DND-41 (cell line): Measurements from ENCODE around the gene RSPRY1.

Source experiments
- ATAC-seq: fragments of 200-7000 bp; cut with Tn5 transposase; 3 replicates; pipeline ENCODE4 v1.9.1; 2021; ENCODE audit warnings: low read depth; ENCODE audit not compliant: insufficient read depth
- DNase-seq: peaks from one replicate; pipeline ENCODE4 v3.0.0-alpha.2; 2020
- H2AFZ ChIP-seq: 2 replicates; pipeline ENCODE4 v1.6.0; 2012; ENCODE audit warnings: low read depth, low read length
- H3K27ac ChIP-seq: 2 replicates; pipeline ENCODE4 v1.5.1; 2012; ENCODE audit warnings: low read length, inconsistent platforms
- H3K27me3 ChIP-seq: fragments of 200-600 bp; sonication (generic); 2 replicates; pipeline ENCODE4 v1.6.0; 2012; ENCODE audit warnings: low read length, mild to moderate bottlenecking, inconsistent platforms; ENCODE audit not compliant: insufficient read depth, poor library complexity
- H3K36me3 ChIP-seq: 2 replicates; pipeline ENCODE4 v1.5.1; 2012; ENCODE audit warnings: low read length, inconsistent platforms; ENCODE audit not compliant: insufficient read depth
- H3K4me1 ChIP-seq: 2 replicates; pipeline ENCODE4 v1.5.1; 2012; ENCODE audit warnings: mild to moderate bottlenecking, low read length; ENCODE audit not compliant: insufficient read depth
- H3K4me2 ChIP-seq: 2 replicates; pipeline ENCODE4 v1.6.0; 2012; ENCODE audit warnings: mild to moderate bottlenecking, moderate library complexity, low read length, inconsistent platforms; ENCODE audit not compliant: insufficient read depth
- H3K4me3 ChIP-seq, 2 experiments: fragments of 200-600 bp in 1 of 2; shearing (Covaris generic) in 1 of 2; 2 replicates each; pipeline ENCODE4 v1.5.1; 2012 to 2016; ENCODE audit warnings: inconsistent platforms in 2 of 2, low read length in 2 of 2, mild to moderate bottlenecking in 2 of 2, low read depth in 1 of 2, moderate library complexity in 1 of 2
- H3K79me2 ChIP-seq: 2 replicates; pipeline ENCODE4 v1.6.0; 2012; ENCODE audit warnings: low read length, inconsistent platforms; ENCODE audit not compliant: insufficient read depth
- H3K9ac ChIP-seq: 2 replicates; pipeline ENCODE4 v1.6.0; 2012; ENCODE audit warnings: low read depth, mild to moderate bottlenecking, inconsistent platforms, low read length, moderate library complexity
- H3K9me3 ChIP-seq: 2 replicates; pipeline ENCODE4 v1.5.1; 2012; ENCODE audit warnings: low read length, moderate library complexity, mild to moderate bottlenecking, inconsistent platforms; ENCODE audit not compliant: insufficient read depth, severe bottlenecking
- H4K20me1 ChIP-seq: 2 replicates; pipeline ENCODE4 v1.6.0; 2012; ENCODE audit warnings: low read length; ENCODE audit not compliant: insufficient read depth
- EZH2 ChIP-seq: IDR thresholded peaks from 3 replicates; pipeline ENCODE4 v1.6.1; 2012; ENCODE audit warnings: borderline replicate concordance, low read depth, mild to moderate bottlenecking, moderate library complexity, low read length, inconsistent platforms; ENCODE audit not compliant: severe bottlenecking
- TF ChIP-seq, protein P1 (sequence below): IDR thresholded peaks from 2 replicates; pipeline ENCODE4 v1.5.1; 2012; ENCODE audit warnings: borderline replicate concordance, low read length, moderate library complexity, mild to moderate bottlenecking; ENCODE audit not compliant: poor library complexity, severe bottlenecking; ENCODE audit errors: extremely low read depth

RSPRY1 gene

DNA sequence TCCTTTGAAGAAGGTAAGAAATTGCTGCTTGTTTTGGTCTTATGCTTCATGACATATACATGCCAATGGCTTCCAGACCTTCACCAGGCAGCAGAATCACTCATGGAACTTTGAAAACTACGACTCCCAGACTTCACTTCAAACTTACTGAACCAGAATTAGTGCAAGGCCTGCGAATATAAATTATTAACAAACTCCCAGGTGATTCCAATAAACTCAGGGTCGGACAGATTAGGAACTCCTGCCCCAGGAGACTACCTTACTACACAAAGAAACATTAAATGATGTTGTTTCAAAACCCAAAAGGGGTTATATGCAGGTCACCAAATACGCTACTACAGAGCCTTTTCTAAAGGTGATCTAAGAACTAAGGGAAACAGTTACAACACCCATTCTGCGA is 20.6 kb upstream of the RSPRY1 start:
- H3K27me3 ChIP-seq: no peaks in the 10 kb centered on the region
- H2AFZ ChIP-seq: no peak overlapping the region
- H3K9ac ChIP-seq: no peak overlapping the region
- peaks cover 5% of the 10 kb centered on the region; the same call in 1 of the 2 replicates for H4K20me1 ChIP-seq
- H3K4me1 ChIP-seq: no peaks in the 10 kb centered on the region
- H3K4me3 ChIP-seq: no peak overlapping the region
- ATAC-seq: no peak
- no peak for DNase-seq
- no peak for TF ChIP-seq EZH2
- H3K79me2 ChIP-seq: no peaks in the 10 kb centered on the region
- H3K9me3 ChIP-seq: no peaks in the 10 kb centered on the region
- H3K27ac ChIP-seq: no peak overlapping the region
- peaks cover 86% of the 10 kb centered on the region for H3K36me3 ChIP-seq
- no peak overlapping the region for H3K4me2 ChIP-seq

DNA sequence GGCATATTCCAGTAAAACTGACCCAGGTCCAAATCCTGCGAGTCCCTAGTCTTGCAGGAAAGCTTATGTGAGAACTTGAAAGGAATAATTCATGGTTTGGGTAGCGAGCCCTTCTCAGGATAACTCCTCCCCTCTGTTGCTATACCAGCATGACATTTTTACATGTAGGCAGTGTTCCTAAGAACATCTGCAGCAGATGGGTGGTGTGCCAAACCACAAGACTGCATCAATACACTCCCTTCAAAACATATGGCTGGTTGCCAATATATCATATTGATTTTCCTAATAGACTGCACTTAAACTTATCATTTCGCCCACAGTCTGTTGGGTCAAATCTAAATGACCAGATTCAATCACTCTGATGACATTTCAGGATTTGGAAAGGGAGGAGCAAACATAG is 20.2 kb upstream of the RSPRY1 start:
- H3K9me3 ChIP-seq: no peaks in the 10 kb centered on the region

DNA sequence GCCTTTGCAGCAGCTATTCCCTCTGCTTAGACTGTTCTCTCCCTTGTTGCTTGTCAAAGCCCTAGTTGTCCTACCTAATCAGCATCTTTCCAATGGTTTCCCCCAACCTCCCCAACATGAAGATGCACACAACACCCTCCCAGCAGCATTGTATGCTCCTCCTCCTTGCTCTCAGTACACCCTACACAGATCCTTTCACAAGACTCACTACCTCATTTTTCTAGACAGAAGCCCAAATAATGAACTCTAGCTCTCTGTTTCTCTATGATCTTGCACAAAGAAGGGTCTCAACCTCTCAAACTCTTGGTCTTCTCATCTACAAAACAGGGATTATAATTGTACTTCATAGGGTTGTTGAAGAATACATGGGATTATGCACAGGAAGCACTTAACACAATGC is 19.7 kb upstream of the RSPRY1 start:
- H4K20me1 ChIP-seq: peaks cover 5% of the 10 kb centered on the region; the same call in 1 of the 2 replicates
- no peak overlapping the region for H3K4me2 ChIP-seq
- TF ChIP-seq, protein P1, sequence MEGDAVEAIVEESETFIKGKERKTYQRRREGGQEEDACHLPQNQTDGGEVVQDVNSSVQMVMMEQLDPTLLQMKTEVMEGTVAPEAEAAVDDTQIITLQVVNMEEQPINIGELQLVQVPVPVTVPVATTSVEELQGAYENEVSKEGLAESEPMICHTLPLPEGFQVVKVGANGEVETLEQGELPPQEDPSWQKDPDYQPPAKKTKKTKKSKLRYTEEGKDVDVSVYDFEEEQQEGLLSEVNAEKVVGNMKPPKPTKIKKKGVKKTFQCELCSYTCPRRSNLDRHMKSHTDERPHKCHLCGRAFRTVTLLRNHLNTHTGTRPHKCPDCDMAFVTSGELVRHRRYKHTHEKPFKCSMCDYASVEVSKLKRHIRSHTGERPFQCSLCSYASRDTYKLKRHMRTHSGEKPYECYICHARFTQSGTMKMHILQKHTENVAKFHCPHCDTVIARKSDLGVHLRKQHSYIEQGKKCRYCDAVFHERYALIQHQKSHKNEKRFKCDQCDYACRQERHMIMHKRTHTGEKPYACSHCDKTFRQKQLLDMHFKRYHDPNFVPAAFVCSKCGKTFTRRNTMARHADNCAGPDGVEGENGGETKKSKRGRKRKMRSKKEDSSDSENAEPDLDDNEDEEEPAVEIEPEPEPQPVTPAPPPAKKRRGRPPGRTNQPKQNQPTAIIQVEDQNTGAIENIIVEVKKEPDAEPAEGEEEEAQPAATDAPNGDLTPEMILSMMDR: no peak
- no peak for TF ChIP-seq EZH2
- no peaks in the 10 kb centered on the region for H3K9me3 ChIP-seq
- DNase-seq (no peak), ATAC-seq (no peak)
- no peaks in the 10 kb centered on the region for H3K27me3 ChIP-seq
- H3K27ac ChIP-seq: no peak overlapping the region
- H3K36me3 ChIP-seq: peaks cover 88% of the 10 kb centered on the region
- no peak overlapping the region for H3K9ac ChIP-seq
- no peak overlapping the region for H3K4me3 ChIP-seq
- no peak overlapping the region for H2AFZ ChIP-seq
- no peaks in the 10 kb centered on the region for H3K4me1 ChIP-seq
- no peaks in the 10 kb centered on the region for H3K79me2 ChIP-seq

More for the DNA sequence above, 20.2 kb upstream of the RSPRY1 start:
- no peak overlapping the region for H3K9ac ChIP-seq
- no peak overlapping the region for H3K4me2 ChIP-seq
- no peak overlapping the region for H2AFZ ChIP-seq
- H3K4me1 ChIP-seq: no peaks in the 10 kb centered on the region
- H3K27me3 ChIP-seq: no peaks in the 10 kb centered on the region
- no peak overlapping the region for H3K4me3 ChIP-seq
- H3K36me3 ChIP-seq: peaks cover 87% of the 10 kb centered on the region
- H4K20me1 ChIP-seq: peaks cover 5% of the 10 kb centered on the region; the same call in 1 of the 2 replicates
- no peak for DNase-seq
- ATAC-seq: no peak
- H3K79me2 ChIP-seq: no peaks in the 10 kb centered on the region
- TF ChIP-seq, protein P1: no peak
- no peak for TF ChIP-seq EZH2
- no peak overlapping the region for H3K27ac ChIP-seq

DNA sequence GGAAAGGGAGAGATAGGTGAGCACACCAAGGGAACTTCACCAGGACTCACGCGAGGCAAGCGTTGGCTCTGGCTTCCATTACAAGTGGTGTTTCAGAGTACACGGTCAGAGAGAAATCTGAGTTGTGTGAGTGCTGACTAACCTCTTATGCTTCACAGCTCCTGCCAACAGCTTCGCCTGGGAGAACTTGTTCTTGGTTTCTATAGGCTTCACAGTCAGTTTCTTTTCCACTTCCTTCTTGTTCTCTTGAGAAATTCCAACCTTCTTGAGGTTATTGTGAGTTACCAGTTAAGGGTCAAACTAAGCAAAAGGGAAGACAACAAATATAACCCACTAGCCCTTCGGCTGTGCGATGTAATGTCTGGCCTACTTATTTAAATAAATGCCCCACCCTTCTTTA is 19.2 kb upstream of the RSPRY1 start:
- H3K9ac ChIP-seq: no peak overlapping the region
- ATAC-seq: no peak
- peaks cover 90% of the 10 kb centered on the region for H3K36me3 ChIP-seq
- no peaks in the 10 kb centered on the region for H3K27me3 ChIP-seq
- no peak for TF ChIP-seq EZH2
- TF ChIP-seq, protein P1: no peak
- no peak overlapping the region for H3K4me3 ChIP-seq
- H3K9me3 ChIP-seq: no peaks in the 10 kb centered on the region
- no peaks in the 10 kb centered on the region for H3K4me1 ChIP-seq
- DNase-seq: no peak
- H3K79me2 ChIP-seq: no peaks in the 10 kb centered on the region
- H2AFZ ChIP-seq: no peak overlapping the region
- H3K4me2 ChIP-seq: no peak overlapping the region
- peaks cover 5% of the 10 kb centered on the region; the same call in 1 of the 2 replicates for H4K20me1 ChIP-seq
- no peak overlapping the region for H3K27ac ChIP-seq
